Skeletal muscle satellite cell (primary cell): ENCODE data around the gene NOXA1.
A peak's percentile ranks its signal among the peaks of the same experiment; 100 is the strongest.

ENCODE experiments used
- H3K27me3 ChIP-seq: 2 replicates; pipeline ENCODE4 v1.7.0; 2013; ENCODE audit warnings: low read length; ENCODE audit not compliant: control insufficient read depth, insufficient read depth
- H3K36me3 ChIP-seq: 2 replicates; pipeline ENCODE4 v1.7.0; 2013; ENCODE audit warnings: mild to moderate bottlenecking, control low read depth, low read length; ENCODE audit not compliant: insufficient read depth
- H3K4me1 ChIP-seq: 2 replicates; pipeline ENCODE4 v1.7.0; 2013; ENCODE audit warnings: low read length; ENCODE audit not compliant: control insufficient read depth, insufficient read depth
- H3K4me2 ChIP-seq: 2 replicates; pipeline ENCODE4 v1.7.0; 2013; ENCODE audit warnings: mild to moderate bottlenecking, low read length
- H3K4me3 ChIP-seq: 2 replicates; pipeline ENCODE4 v1.7.0; 2013; ENCODE audit warnings: low read length
- H3K9ac ChIP-seq: 2 replicates; pipeline ENCODE4 v1.7.0; 2013; ENCODE audit warnings: mild to moderate bottlenecking, low read depth, low read length, moderate library complexity
- H3K9me3 ChIP-seq: replicated peaks from 2 replicates; pipeline ENCODE4 v1.7.0; 2013; ENCODE audit warnings: mild to moderate bottlenecking, control low read depth, low read length

Gene NOXA1

GRCh38 chr9:137390553-137391410, 32.4 kb upstream of the NOXA1 start:
- peaks cover 10% of the 10 kb centered on the region for H3K4me1 ChIP-seq
- no peak overlapping the region for H3K9ac ChIP-seq
- H3K36me3 ChIP-seq = no peaks in the 10 kb centered on the region

GRCh38 chr9:137391411-137391754, 31.8 kb upstream of the NOXA1 start:
- Histone ChIP-seq H3K36me3 (no peaks in the 10 kb centered on the region), H3K9ac (no peak overlapping the region), H3K4me1 (peaks cover 10% of the 10 kb centered on the region), H3K4me3 (no peak overlapping the region), H3K27me3 (no peaks in the 10 kb centered on the region), H3K4me2 (peak overlapping the region; percentile 56), H3K9me3 (no peaks in the 10 kb centered on the region)

More at GRCh38 chr9:137390553-137391410, 32.4 kb upstream of the NOXA1 start:
- Histone ChIP-seq H3K9me3 (no peaks in the 10 kb centered on the region), H3K27me3 (no peaks in the 10 kb centered on the region), H3K4me2 (peak overlapping the region; percentile 56), H3K4me3 (no peak overlapping the region)

- H3K9ac ChIP-seq = no peak overlapping the region
- no peaks in the 10 kb centered on the region for H3K36me3 ChIP-seq
- no peak overlapping the region for H3K4me3 ChIP-seq
- peaks cover 10% of the 10 kb centered on the region for H3K4me1 ChIP-seq
- no peak overlapping the region for H3K4me2 ChIP-seq
- no peaks in the 10 kb centered on the region for H3K27me3 ChIP-seq
- no peaks in the 10 kb centered on the region for H3K9me3 ChIP-seq
These were observed 30.8 kb upstream of the NOXA1 start for GRCh38 chr9:137392232-137393007.

GRCh38 chr9:137393176-137394150, 29.7 kb upstream of the NOXA1 start:
- Histone ChIP-seq H3K27me3 (no peaks in the 10 kb centered on the region), H3K36me3 (no peaks in the 10 kb centered on the region), H3K9ac (no peak overlapping the region), H3K4me2 (no peak overlapping the region), H3K4me3 (no peak overlapping the region), H3K9me3 (no peaks in the 10 kb centered on the region), H3K4me1 (peaks cover 10% of the 10 kb centered on the region)

GRCh38 chr9:137394866-137395665, 28.1 kb upstream of the NOXA1 start:
- Histone ChIP-seq H3K9ac (no peak overlapping the region), H3K4me2 (no peak overlapping the region), H3K4me3 (no peak overlapping the region), H3K36me3 (no peaks in the 10 kb centered on the region), H3K9me3 (no peaks in the 10 kb centered on the region), H3K4me1 (peaks cover 10% of the 10 kb centered on the region), H3K27me3 (no peaks in the 10 kb centered on the region)

- Histone ChIP-seq H3K4me3 (no peak overlapping the region), H3K27me3 (no peaks in the 10 kb centered on the region)
These were observed 27.6 kb upstream of the NOXA1 start for GRCh38 chr9:137395666-137396010.

GRCh38 chr9:137396227-137396626, 27.0 kb upstream of the NOXA1 start:
- H3K9ac ChIP-seq = no peak overlapping the region
- peaks cover 2% of the 10 kb centered on the region for H3K4me1 ChIP-seq
- no peaks in the 10 kb centered on the region for H3K36me3 ChIP-seq
- H3K27me3 ChIP-seq = no peaks in the 10 kb centered on the region
- H3K4me2 ChIP-seq = no peak overlapping the region
- no peaks in the 10 kb centered on the region for H3K9me3 ChIP-seq
- H3K4me3 ChIP-seq = no peak overlapping the region

More at GRCh38 chr9:137395666-137396010, 27.6 kb upstream of the NOXA1 start:
- Histone ChIP-seq H3K9ac (no peak overlapping the region), H3K4me2 (no peak overlapping the region), H3K4me1 (peaks cover 8% of the 10 kb centered on the region), H3K9me3 (no peaks in the 10 kb centered on the region), H3K36me3 (no peaks in the 10 kb centered on the region)

GRCh38 chr9:137396634-137397367, 26.4 kb upstream of the NOXA1 start:
- Histone ChIP-seq H3K4me1 (no peaks in the 10 kb centered on the region), H3K36me3 (no peaks in the 10 kb centered on the region), H3K9ac (no peak overlapping the region), H3K4me2 (no peak overlapping the region), H3K27me3 (no peaks in the 10 kb centered on the region), H3K4me3 (no peak overlapping the region), H3K9me3 (no peaks in the 10 kb centered on the region)

- Histone ChIP-seq H3K27me3 (no peaks in the 10 kb centered on the region), H3K9ac (no peak overlapping the region)
These were observed 25.3 kb upstream of the NOXA1 start for GRCh38 chr9:137397675-137398423.

More at GRCh38 chr9:137397675-137398423, 25.3 kb upstream of the NOXA1 start:
- Histone ChIP-seq H3K4me1 (no peaks in the 10 kb centered on the region), H3K36me3 (no peaks in the 10 kb centered on the region), H3K4me2 (no peak overlapping the region), H3K9me3 (no peaks in the 10 kb centered on the region), H3K4me3 (no peak overlapping the region)
